GM04504 (cell line): ENCODE measurements around the gene UGDH.

ENCODE experiments used
- DNase-seq: peaks from one replicate; pipeline ENCODE4 v3.0.0-alpha.2; 2012; ENCODE audit warnings: low read depth

The UGDH gene

DNA sequence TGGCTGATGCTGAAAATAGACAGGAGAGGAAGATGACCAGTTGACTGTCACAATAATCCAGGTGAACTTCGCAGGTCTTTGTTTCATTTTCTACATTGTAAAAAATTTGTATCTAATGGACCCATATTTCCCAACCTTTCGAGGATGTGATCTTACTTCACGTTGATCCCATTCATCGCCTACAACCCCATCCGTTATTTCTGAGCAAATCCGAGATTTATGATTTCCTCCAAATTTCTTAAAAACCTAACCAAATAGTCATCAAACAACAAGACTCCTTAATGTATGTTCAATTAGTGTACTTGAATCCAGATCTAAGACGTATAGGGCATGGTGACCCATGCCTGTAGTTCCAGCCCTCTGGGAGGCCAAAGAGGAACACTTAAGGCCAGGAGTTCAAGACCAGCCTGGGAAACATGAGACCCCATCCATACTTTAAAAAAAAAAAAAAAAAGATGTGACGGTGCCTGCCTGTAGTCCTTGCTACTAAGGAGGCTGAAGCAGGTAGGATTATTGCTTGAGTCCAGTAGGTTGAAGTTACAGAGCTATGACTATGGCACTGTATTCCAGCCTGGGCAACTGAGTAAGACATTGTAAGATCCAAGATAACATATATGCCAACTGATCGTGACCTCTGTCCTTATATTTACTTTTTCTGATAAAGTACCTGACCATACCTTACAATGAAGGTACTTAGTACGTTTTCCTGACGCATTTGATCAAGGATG lies 74.2 kb downstream of the UGDH start:
- DNase-seq: no peak

DNA sequence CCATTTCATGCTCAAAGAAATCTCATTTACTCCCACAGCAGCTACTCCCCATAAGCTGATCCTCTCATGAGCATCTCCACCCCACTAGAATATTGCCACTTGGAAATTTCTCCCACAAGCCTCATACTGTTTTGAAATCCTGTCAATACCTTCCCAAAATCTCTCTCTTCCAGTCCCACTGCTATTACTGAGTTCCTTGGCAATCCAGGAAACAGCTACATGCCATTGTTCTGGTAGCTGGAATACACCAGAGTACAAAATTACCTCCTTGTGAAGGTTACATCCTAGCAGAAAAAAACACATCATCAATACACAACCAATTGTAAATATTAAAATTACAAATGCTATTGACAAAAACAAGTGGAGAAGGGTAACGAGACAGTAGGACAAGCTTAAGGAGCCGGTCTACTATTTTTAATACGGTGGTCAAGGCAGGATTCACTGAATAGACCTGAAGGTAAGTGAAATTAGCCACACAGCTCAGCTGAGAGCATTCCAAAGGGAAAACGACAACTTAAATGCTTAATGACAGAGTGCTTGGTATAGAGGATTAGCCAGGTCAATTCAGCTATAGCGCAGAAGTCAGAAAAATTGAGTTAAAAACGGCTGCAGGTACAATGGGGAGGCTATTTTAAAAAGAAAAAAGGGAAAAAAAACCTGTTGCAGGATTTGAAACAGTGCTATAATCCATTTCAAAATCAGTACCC lies 74.9 kb downstream of the UGDH start:
- DNase-seq: no peak

DNA sequence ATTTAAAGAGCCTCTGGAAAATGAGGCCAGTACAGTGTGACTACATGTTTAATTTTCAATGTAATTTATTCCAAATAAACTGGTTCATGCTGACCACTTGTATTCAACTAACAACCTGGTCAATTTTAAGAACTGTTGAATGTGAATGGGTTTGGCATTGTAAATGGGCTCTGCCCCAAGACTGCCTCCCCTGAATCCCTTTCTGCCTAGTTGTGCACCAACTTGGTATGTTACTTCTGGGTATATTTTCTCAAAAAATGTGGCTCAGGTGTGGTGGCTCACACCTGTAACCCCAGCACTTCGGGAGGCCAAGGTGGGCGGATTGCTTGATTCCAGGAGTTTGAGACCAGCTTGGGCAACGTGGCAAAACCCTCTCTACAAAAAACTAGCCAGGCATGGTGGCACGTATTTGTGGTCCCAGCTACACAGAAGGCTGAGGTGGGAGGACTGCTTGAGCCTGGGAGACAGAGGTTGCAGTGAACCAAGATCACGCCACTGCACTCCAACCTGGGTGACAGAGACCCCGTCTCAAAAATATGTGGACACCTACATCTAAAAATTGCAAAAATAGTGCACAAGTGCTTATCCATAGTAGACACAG lies 75.7 kb downstream of the UGDH start:
- no peak for DNase-seq

DNA sequence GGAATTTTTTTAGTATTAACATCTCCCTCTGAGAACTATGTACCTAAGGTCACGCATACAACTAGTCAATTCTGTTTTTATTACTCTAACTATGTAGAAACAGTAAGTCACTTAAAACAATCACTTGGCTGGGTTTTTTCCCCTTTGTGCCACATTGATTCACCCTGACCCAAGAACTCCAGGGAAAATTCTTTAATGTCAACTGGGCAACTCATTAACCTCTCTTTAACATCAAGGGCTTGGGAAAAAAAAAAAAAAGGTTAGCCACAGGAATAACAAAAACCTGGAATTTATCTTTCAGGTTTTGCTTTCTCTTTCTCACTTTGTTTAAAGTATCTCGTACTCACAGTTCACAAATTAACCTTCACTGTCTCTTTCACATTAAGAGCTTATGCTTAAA lies 76.6 kb downstream of the UGDH start:
- DNase-seq: no peak
